ENCODE measurements around the gene ACTRT1. TPM values are rescaled to one million over a fixed set of nuclear protein-coding genes. Genes with fewer than 3 reads are reported as not detected.

Gene ACTRT1
- not detected for total RNA-seq
- long read RNA-seq, result 0 reads

- H3K36me3 ChIP-seq, result no peaks in the 10 kb centered on the region
- no peak for DNase-seq
- no peak within 1 kb of the TSS for H3K4me3 ChIP-seq
- H3K9me3 ChIP-seq (replicated peaks), result no peaks in the 10 kb centered on the region
- intact Hi-C loops (cut with micrococcal nuclease), result no loop called here
- no peak within 1 kb of the TSS for H3K27ac ChIP-seq (replicated peaks)
- H3K4me1 ChIP-seq, result no peaks in the 10 kb centered on the region
- no peaks in the 10 kb centered on the region for H3K27me3 ChIP-seq (ENCODE audit: low read depth)
- TF ChIP-seq, protein P1, sequence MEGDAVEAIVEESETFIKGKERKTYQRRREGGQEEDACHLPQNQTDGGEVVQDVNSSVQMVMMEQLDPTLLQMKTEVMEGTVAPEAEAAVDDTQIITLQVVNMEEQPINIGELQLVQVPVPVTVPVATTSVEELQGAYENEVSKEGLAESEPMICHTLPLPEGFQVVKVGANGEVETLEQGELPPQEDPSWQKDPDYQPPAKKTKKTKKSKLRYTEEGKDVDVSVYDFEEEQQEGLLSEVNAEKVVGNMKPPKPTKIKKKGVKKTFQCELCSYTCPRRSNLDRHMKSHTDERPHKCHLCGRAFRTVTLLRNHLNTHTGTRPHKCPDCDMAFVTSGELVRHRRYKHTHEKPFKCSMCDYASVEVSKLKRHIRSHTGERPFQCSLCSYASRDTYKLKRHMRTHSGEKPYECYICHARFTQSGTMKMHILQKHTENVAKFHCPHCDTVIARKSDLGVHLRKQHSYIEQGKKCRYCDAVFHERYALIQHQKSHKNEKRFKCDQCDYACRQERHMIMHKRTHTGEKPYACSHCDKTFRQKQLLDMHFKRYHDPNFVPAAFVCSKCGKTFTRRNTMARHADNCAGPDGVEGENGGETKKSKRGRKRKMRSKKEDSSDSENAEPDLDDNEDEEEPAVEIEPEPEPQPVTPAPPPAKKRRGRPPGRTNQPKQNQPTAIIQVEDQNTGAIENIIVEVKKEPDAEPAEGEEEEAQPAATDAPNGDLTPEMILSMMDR (IDR thresholded peaks at IDR 0.05; ENCODE audit: borderline replicate concordance), result no peak
These were observed at the start of gene ACTRT1 for GRCh38 chrX:128052303-128052702. Gene ACTRT1, minus strand, starts transcription at chrX:128052403. Its CDS starts 197 bp downstream, at chrX:128052206.

DNA sequence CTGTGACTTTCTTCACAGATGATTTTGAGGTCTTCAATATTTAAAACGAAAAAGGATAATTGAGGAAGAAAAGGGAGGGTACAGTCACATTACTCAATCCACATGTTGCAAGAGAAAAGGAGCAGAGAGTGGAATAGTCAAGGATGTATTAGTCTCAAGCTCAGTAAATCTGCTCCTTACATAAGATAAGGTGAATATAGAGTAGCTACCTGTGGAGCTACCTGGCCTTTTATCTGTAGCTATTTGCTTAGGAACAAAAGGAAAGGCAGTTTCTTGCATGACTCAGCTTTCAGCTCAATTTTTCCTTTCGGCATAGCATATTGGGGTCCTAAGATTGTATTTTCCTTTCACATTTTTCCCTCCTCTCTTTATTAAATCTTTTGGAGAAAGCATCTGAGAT, 26.3 kb upstream of the ACTRT1 start:
- Histone ChIP-seq H3K27ac (replicated peaks) (no peak overlapping the region), H3K36me3 (no peaks in the 10 kb centered on the region), H3K9me3 (replicated peaks) (no peaks in the 10 kb centered on the region), H3K4me3 (no peak overlapping the region), H3K4me1 (no peaks in the 10 kb centered on the region), H3K27me3 (ENCODE audit: low read depth) (no peaks in the 10 kb centered on the region)
- TF ChIP-seq, protein P1 (IDR thresholded peaks at IDR 0.05; ENCODE audit: borderline replicate concordance), result no peak
- DNase-seq, result no peak
- intact Hi-C loops (cut with micrococcal nuclease), result no loop called here

- Histone ChIP-seq H3K4me3 (no peak overlapping the region), H3K36me3 (no peaks in the 10 kb centered on the region), H3K4me1 (no peaks in the 10 kb centered on the region), H3K27ac (replicated peaks) (no peak overlapping the region), H3K27me3 (ENCODE audit: low read depth) (no peaks in the 10 kb centered on the region), H3K9me3 (replicated peaks) (no peaks in the 10 kb centered on the region)
- TF ChIP-seq, protein P1 (IDR thresholded peaks at IDR 0.05; ENCODE audit: borderline replicate concordance), result no peak
- intact Hi-C loops (cut with micrococcal nuclease), result no loop called here
- DNase-seq, result no peak
These were observed 5.2 kb upstream of the ACTRT1 start for GRCh38 chrX:128057421-128057820.

GRCh38 chrX:128051526-128051925, 677 bp downstream of the ACTRT1 start:
- Histone ChIP-seq H3K4me1 (no peaks in the 10 kb centered on the region), H3K36me3 (no peaks in the 10 kb centered on the region), H3K27me3 (ENCODE audit: low read depth) (no peaks in the 10 kb centered on the region), H3K4me3 (no peak overlapping the region), H3K27ac (replicated peaks) (no peak overlapping the region), H3K9me3 (replicated peaks) (no peaks in the 10 kb centered on the region)
- DNase-seq, result no peak
- TF ChIP-seq, protein P1 (IDR thresholded peaks at IDR 0.05; ENCODE audit: borderline replicate concordance), result no peak
- intact Hi-C loops (cut with micrococcal nuclease), result no loop called here

DNA sequence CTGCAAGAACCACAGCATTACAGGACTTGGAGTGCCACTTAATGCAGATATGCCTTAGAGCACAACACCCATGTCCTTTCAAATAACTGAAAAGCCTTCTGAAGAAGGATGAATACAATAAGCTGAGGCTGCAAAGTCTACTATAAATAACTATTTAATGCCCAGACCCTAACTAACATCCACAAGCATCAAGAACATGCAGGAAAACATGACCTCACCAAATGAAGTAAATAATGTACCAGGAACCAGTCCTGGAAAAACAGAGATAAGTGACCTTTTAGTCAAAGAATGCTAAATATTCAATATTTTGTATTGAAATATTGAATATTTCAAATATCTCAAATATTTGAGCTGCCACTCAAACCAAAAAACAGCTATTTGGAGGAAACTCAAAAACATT, 16.9 kb downstream of the ACTRT1 start:
- TF ChIP-seq, protein P1 (IDR thresholded peaks at IDR 0.05; ENCODE audit: borderline replicate concordance), result no peak
- Histone ChIP-seq H3K4me1 (no peaks in the 10 kb centered on the region), H3K27me3 (ENCODE audit: low read depth) (no peaks in the 10 kb centered on the region), H3K27ac (replicated peaks) (no peak overlapping the region), H3K36me3 (no peaks in the 10 kb centered on the region), H3K9me3 (replicated peaks) (no peaks in the 10 kb centered on the region), H3K4me3 (no peak overlapping the region)
- intact Hi-C loops (cut with micrococcal nuclease), result no loop called here
- DNase-seq, result no peak

GRCh38 chrX:128021566-128021965, 30.6 kb downstream of the ACTRT1 start:
- no peaks in the 10 kb centered on the region for H3K4me1 ChIP-seq
- intact Hi-C loops (cut with micrococcal nuclease), result no loop called here
- TF ChIP-seq, protein P1 (IDR thresholded peaks at IDR 0.05; ENCODE audit: borderline replicate concordance), result no peak

More at GRCh38 chrX:128021566-128021965, 30.6 kb downstream of the ACTRT1 start:
- Histone ChIP-seq H3K27me3 (ENCODE audit: low read depth) (no peaks in the 10 kb centered on the region), H3K27ac (replicated peaks) (no peak overlapping the region), H3K36me3 (no peaks in the 10 kb centered on the region), H3K9me3 (replicated peaks) (no peaks in the 10 kb centered on the region), H3K4me3 (no peak overlapping the region)
- no peak for DNase-seq
